Mucosa of descending colon (tissue), 3 donors: Measurements from ENCODE around the gene GP1BB. TPM values are rescaled to one million over a fixed set of nuclear protein-coding genes. Genes with fewer than 3 reads are reported as not detected.

Experiments used
- ATAC-seq: fragments of 200-7000 bp; cut with Tn5 transposase; one replicate; pipeline ENCODE4 v1.9.1; 2020; ENCODE audit warnings: mild to moderate bottlenecking, moderate library complexity
- DNase-seq, 3 donors: peaks; one replicate each; pipeline ENCODE4 v3.0.0-alpha.2; 2020
- H3K36me3 ChIP-seq: fragments of 200-600 bp; one replicate; pipeline ENCODE4 v1.8.0; 2021; ENCODE audit warnings: low read depth, mild to moderate bottlenecking
- H3K4me1 ChIP-seq: fragments of 200-600 bp; one replicate; pipeline ENCODE4 v1.8.0; 2021; ENCODE audit warnings: low read depth, mild to moderate bottlenecking
- H3K4me3 ChIP-seq: fragments of 200-600 bp; one replicate; pipeline ENCODE4 v1.8.0; 2021; ENCODE audit warnings: mild to moderate bottlenecking
- H3K9me3 ChIP-seq: fragments of 200-600 bp; one replicate; pipeline ENCODE4 v1.8.0; 2021; ENCODE audit warnings: mild to moderate bottlenecking
- intact Hi-C, 2 donors: fragments of 100-400 bp; cut with DNase I in 1 of 2; cut with micrococcal nuclease in 1 of 2; formaldehyde crosslinking; loops; one replicate each; pipeline versions ENCODE4 v1.11.0 to v1.11.1; 2022; cut with DNase I, micrococcal nuclease
- total RNA-seq, 3 donors: library from RNA; stranded (reverse); fragmentation: NEBNext Ultra II Directional in 2 of 3; extraction: Animal tissue kit (Norgen Biotek cat#: 25700) in 2 of 3; gene quantifications; one replicate each; pipeline versions ENCODE4 v1.2.1 to v1.2.4, GENCODE V29; 2021 to 2023
- TF ChIP-seq, protein P1 (sequence below): fragments of 200-600 bp; IDR thresholded peaks from one replicate; pipeline ENCODE4 v1.8.0; 2022; ENCODE audit warnings: antibody characterized with exemption, mild to moderate bottlenecking
- donor health status: DM: no; HTN: no; CAD: no; lungs with moderate emphysema.
- donor health status: DM: no; HTN: no; CAD: no.
- donor health status: DM: no; HTN: yes; CAD: no.

The GP1BB gene
- total RNA-seq, 3 donors from 2014 or later = 0.34 to 1.5 (median 0.41) TPM

- intact Hi-C loops = no loop called here
- DNase-seq (peak in 2 of 3 donors; percentile 15 to 29), ATAC-seq (no peak)
These were observed 47.2 kb downstream of the GP1BB start for GRCh38 chr22:19770349-19771220.

GRCh38 chr22:19772422-19772672, 49.0 kb downstream of the GP1BB start:
- TF ChIP-seq, protein P1, sequence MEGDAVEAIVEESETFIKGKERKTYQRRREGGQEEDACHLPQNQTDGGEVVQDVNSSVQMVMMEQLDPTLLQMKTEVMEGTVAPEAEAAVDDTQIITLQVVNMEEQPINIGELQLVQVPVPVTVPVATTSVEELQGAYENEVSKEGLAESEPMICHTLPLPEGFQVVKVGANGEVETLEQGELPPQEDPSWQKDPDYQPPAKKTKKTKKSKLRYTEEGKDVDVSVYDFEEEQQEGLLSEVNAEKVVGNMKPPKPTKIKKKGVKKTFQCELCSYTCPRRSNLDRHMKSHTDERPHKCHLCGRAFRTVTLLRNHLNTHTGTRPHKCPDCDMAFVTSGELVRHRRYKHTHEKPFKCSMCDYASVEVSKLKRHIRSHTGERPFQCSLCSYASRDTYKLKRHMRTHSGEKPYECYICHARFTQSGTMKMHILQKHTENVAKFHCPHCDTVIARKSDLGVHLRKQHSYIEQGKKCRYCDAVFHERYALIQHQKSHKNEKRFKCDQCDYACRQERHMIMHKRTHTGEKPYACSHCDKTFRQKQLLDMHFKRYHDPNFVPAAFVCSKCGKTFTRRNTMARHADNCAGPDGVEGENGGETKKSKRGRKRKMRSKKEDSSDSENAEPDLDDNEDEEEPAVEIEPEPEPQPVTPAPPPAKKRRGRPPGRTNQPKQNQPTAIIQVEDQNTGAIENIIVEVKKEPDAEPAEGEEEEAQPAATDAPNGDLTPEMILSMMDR = no peak
- intact Hi-C loops = no loop called here
- Histone ChIP-seq H3K9me3 (no peaks in the 10 kb centered on the region), H3K4me3 (no peak overlapping the region), H3K4me1 (peaks cover 1% of the 10 kb centered on the region), H3K36me3 (no peaks in the 10 kb centered on the region)
- DNase-seq = no peak
- no peak for ATAC-seq

More at GRCh38 chr22:19770349-19771220, 47.2 kb downstream of the GP1BB start:
- Histone ChIP-seq H3K9me3 (no peaks in the 10 kb centered on the region), H3K4me1 (peaks cover 11% of the 10 kb centered on the region), H3K4me3 (no peak overlapping the region), H3K36me3 (no peaks in the 10 kb centered on the region)
- TF ChIP-seq, protein P1 = no peak

- no peak for ATAC-seq
- no peaks in the 10 kb centered on the region for H3K4me1 ChIP-seq
- intact Hi-C loops = no loop called here
These were observed 49.5 kb downstream of the GP1BB start for GRCh38 chr22:19772673-19773469.

DNA sequence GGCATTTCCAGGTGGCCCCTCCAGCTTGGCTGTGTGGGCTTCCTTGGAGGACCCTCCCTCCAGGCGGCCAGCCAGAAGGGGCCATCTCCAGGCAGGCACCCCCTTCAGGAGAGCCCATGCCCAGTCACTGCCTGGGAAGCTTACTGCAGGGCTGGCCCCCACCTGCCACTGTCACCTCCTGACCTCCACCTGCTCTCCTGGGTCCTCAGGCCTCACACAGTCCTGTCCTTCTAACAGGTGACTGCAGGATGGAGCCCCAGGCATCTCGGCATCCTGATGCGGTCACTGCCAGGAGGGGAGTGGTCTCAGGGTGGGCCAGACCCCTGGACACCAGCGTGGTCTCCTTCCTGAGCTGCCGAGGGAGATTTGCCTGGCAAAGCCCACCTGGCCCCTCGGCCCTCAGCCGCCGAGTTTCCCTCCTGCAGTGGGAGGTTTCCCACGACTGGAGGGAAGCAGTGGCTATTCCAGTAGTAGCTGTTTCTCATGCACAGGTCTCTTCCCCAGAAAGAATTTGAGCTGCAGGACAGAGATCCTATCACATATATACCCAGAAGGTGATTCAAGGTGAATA, 50.2 kb downstream of the GP1BB start:
- DNase-seq = peak in 1 of 3 donors; percentile 42
- no peaks in the 10 kb centered on the region for H3K4me1 ChIP-seq
- ATAC-seq = no peak
- no peaks in the 10 kb centered on the region for H3K9me3 ChIP-seq
- TF ChIP-seq, protein P1 = no peak
- intact Hi-C loops = no loop called here
- H3K36me3 ChIP-seq = no peaks in the 10 kb centered on the region
- H3K4me3 ChIP-seq = no peak overlapping the region

More at GRCh38 chr22:19772673-19773469, 49.5 kb downstream of the GP1BB start:
- Histone ChIP-seq H3K36me3 (no peaks in the 10 kb centered on the region), H3K4me3 (no peak overlapping the region), H3K9me3 (no peaks in the 10 kb centered on the region)
- peak in 2 of 3 donors; percentile 10 to 53 for DNase-seq
- TF ChIP-seq, protein P1 = no peak

Other genes with a start within 250 kb of the GP1BB start
- gene UFD1, start 244.3 kb upstream of the GP1BB start, total RNA-seq = 10 to 100 TPM; 48.5 to 71.0 (median 49.9) TPM
- gene CDC45, start 243.6 kb upstream of the GP1BB start, total RNA-seq = 10 to 100 TPM in 1 of 3 donors, 1 to 10 TPM in 2; 2.2 to 13.9 (median 2.8) TPM
- gene CLDN5, start 199.1 kb upstream of the GP1BB start, total RNA-seq = 10 to 100 TPM; 22.0 to 34.7 (median 22.2) TPM
- gene SEPTIN5, start 9.0 kb upstream of the GP1BB start, total RNA-seq = 10 to 100 TPM in 1 of 3 donors, 1 to 10 TPM in 2; 1.2 to 17.8 (median 2.7) TPM
- gene TBX1, start 37.2 kb downstream of the GP1BB start, total RNA-seq = 1 to 10 TPM in 2 of 3 donors, under 1 TPM in 1; 0.90 to 4.1 (median 2.9) TPM
- 1 to 10 TPM; 2.7 to 4.7 (median 3.4) TPM for gene GNB1L, start 131.3 kb downstream of the GP1BB start, total RNA-seq
- gene RTL10, start 131.3 kb downstream of the GP1BB start, total RNA-seq = 10 to 100 TPM; 10.1 to 12.2 (median 11.9) TPM
- 10 to 100 TPM; 61.2 to 88.7 (median 70.7) TPM for gene COMT, start 218.2 kb downstream of the GP1BB start, total RNA-seq
- 10 to 100 TPM; 20.9 to 23.6 (median 22.6) TPM for gene TXNRD2, start 218.3 kb downstream of the GP1BB start, total RNA-seq